ENCODE data around the gene CHM. TPM values are rescaled to one million over a fixed set of nuclear protein-coding genes. Genes with fewer than 3 reads are reported as not detected.
"Not testable (repeated sequence)": the region's sequence is repeated elsewhere in the genome, so short reads cannot be mapped to it uniquely, and the experiment has no call there.

Gene CHM
- total and polyA plus RNA-seq, 2 experiments from 2014 or later: 11.6 to 24.8 TPM

GRCh38 chrX:86014421-86014820 is 32.9 kb downstream of the CHM start:
- peak overlapping the region; percentile 72 for H3K27ac ChIP-seq
- H3K4me3 ChIP-seq: no peak overlapping the region
- peak overlapping the region; percentile 11 for H2AFZ ChIP-seq
- TF ChIP-seq, protein P1, sequence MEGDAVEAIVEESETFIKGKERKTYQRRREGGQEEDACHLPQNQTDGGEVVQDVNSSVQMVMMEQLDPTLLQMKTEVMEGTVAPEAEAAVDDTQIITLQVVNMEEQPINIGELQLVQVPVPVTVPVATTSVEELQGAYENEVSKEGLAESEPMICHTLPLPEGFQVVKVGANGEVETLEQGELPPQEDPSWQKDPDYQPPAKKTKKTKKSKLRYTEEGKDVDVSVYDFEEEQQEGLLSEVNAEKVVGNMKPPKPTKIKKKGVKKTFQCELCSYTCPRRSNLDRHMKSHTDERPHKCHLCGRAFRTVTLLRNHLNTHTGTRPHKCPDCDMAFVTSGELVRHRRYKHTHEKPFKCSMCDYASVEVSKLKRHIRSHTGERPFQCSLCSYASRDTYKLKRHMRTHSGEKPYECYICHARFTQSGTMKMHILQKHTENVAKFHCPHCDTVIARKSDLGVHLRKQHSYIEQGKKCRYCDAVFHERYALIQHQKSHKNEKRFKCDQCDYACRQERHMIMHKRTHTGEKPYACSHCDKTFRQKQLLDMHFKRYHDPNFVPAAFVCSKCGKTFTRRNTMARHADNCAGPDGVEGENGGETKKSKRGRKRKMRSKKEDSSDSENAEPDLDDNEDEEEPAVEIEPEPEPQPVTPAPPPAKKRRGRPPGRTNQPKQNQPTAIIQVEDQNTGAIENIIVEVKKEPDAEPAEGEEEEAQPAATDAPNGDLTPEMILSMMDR (IDR thresholded peaks at IDR 0.05; ENCODE audit: poor library complexity): no peak
- no peak for TF ChIP-seq EZH2phosphoT487 (IDR thresholded peaks at IDR 0.05; ENCODE audit: low read depth, severe bottlenecking, unreplicated experiment)
- no peak for TF ChIP-seq EZH2 (IDR thresholded peaks at IDR 0.05; ENCODE audit: borderline replicate concordance)
- no peaks in the 10 kb centered on the region for H4K20me1 ChIP-seq (ENCODE audit: insufficient read depth, poor library complexity, severe bottlenecking)
- DNase-seq (ENCODE audit: low spot score): no peak
- H3K36me3 ChIP-seq (replicated peaks; ENCODE audit: insufficient read depth, low read depth): no peaks in the 10 kb centered on the region
- peak overlapping the region; percentile 29 for H3K4me2 ChIP-seq
- no peaks in the 10 kb centered on the region for H3K79me2 ChIP-seq
- WGBS (ENCODE audit: low lambda C conversion rate, missing lambda C conversion rate): 56% methylated on average over 5 of the region's 5 CpGs
- no peaks in the 10 kb centered on the region for H3K27me3 ChIP-seq
- H3K9me3 ChIP-seq (ENCODE audit: low read depth): no peaks in the 10 kb centered on the region
- H3K4me1 ChIP-seq (ENCODE audit: insufficient read depth): peaks cover 8% of the 10 kb centered on the region
- no peaks in the 10 kb centered on the region for H3K9me2 ChIP-seq (replicated peaks; ENCODE audit: insufficient read depth)

DNA sequence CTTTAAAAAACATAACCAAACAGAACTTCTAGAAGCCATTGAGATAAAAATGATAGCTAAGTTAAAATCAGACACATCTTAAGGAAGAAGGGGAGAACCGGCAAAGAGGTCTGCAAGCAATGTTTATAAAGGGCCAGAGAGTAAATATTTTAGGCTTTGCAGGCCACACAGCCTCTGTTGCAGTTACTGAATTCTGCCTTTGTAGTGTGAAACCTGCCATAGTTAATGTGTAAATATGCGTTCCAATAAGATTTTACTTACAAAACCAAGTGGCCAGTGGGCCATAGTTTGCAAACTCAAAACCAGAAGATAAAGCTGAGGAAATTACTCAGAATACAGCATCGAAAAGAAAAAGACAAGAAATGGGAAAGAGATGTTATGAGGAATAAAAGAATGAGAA is 33.6 kb downstream of the CHM start:
- Histone ChIP-seq H3K36me3 (replicated peaks; ENCODE audit: insufficient read depth, low read depth) (no peaks in the 10 kb centered on the region), H3K4me2 (peak overlapping the region; percentile 29), H3K27ac (peak overlapping the region; percentile 72), H2AFZ (peak overlapping the region; percentile 11), H3K9me2 (replicated peaks; ENCODE audit: insufficient read depth) (no peaks in the 10 kb centered on the region), H3K27me3 (no peaks in the 10 kb centered on the region), H3K4me3 (no peak overlapping the region), H3K9me3 (ENCODE audit: low read depth) (no peaks in the 10 kb centered on the region), H4K20me1 (ENCODE audit: insufficient read depth, poor library complexity, severe bottlenecking) (no peaks in the 10 kb centered on the region), H3K79me2 (peaks cover 3% of the 10 kb centered on the region), H3K4me1 (ENCODE audit: insufficient read depth) (peaks cover 8% of the 10 kb centered on the region)
- TF ChIP-seq, protein P1 (IDR thresholded peaks at IDR 0.05; ENCODE audit: poor library complexity): no peak
- TF ChIP-seq EZH2phosphoT487 (IDR thresholded peaks at IDR 0.05; ENCODE audit: low read depth, severe bottlenecking, unreplicated experiment): no peak
- TF ChIP-seq EZH2 (IDR thresholded peaks at IDR 0.05; ENCODE audit: borderline replicate concordance): no peak
- DNase-seq (ENCODE audit: low spot score): no peak
- 63% methylated on average over 3 of the region's 3 CpGs for WGBS (ENCODE audit: low lambda C conversion rate, missing lambda C conversion rate)

GRCh38 chrX:86012188-86012587 is 35.2 kb downstream of the CHM start:
- peak overlapping the region; percentile 53 for H3K27ac ChIP-seq
- H3K4me1 ChIP-seq (ENCODE audit: insufficient read depth): peaks cover 8% of the 10 kb centered on the region
- no peak for TF ChIP-seq EZH2phosphoT487 (IDR thresholded peaks at IDR 0.05; ENCODE audit: low read depth, severe bottlenecking, unreplicated experiment)
- TF ChIP-seq, protein P1 (IDR thresholded peaks at IDR 0.05; ENCODE audit: poor library complexity): no peak
- no peak for TF ChIP-seq EZH2 (IDR thresholded peaks at IDR 0.05; ENCODE audit: borderline replicate concordance)
- DNase-seq (ENCODE audit: low spot score): no peak
- 70% methylated on average over 1 of the region's 1 CpG for WGBS (ENCODE audit: low lambda C conversion rate, missing lambda C conversion rate)
- no peak overlapping the region for H3K4me3 ChIP-seq
- no peaks in the 10 kb centered on the region for H3K36me3 ChIP-seq (replicated peaks; ENCODE audit: insufficient read depth, low read depth)
- H3K9me2 ChIP-seq (replicated peaks; ENCODE audit: insufficient read depth): no peaks in the 10 kb centered on the region
- no peak overlapping the region for H2AFZ ChIP-seq
- no peak overlapping the region for H3K4me2 ChIP-seq
- no peaks in the 10 kb centered on the region for H4K20me1 ChIP-seq (ENCODE audit: insufficient read depth, poor library complexity, severe bottlenecking)
- H3K27me3 ChIP-seq: no peaks in the 10 kb centered on the region
- no peaks in the 10 kb centered on the region for H3K9me3 ChIP-seq (ENCODE audit: low read depth)
- peaks cover 11% of the 10 kb centered on the region for H3K79me2 ChIP-seq

DNA sequence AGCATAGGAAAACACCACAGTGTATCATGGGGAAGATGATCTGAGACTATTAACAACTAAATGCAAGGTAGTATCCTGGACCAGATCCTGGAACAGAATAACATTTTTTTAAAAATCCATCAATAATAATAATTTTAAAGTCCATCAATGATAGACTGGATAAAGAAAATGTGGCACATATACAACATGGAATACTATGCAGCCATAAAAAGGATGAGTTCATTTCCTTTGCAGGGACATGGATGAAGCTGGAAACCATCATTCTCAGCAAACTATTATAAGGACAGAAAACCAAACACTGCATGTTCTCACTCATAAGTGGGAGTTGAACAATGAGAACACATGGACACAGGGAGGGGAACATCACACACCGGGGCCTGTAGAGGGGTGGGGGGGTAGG is 37.6 kb downstream of the CHM start:
- no CpG with 5 or more reads among the region's 1 CpG for WGBS (ENCODE audit: low lambda C conversion rate, missing lambda C conversion rate)
- H3K79me2 ChIP-seq: peaks cover 13% of the 10 kb centered on the region
- H3K4me1 ChIP-seq (ENCODE audit: insufficient read depth); H3K27ac ChIP-seq; H3K9me3 ChIP-seq (ENCODE audit: low read depth); H3K36me3 ChIP-seq (replicated peaks; ENCODE audit: insufficient read depth, low read depth); H3K27me3 ChIP-seq; H2AFZ ChIP-seq; H3K9me2 ChIP-seq (replicated peaks; ENCODE audit: insufficient read depth); H4K20me1 ChIP-seq (ENCODE audit: insufficient read depth, poor library complexity, severe bottlenecking); H3K4me2 ChIP-seq; H3K4me3 ChIP-seq; DNase-seq (ENCODE audit: low spot score): not testable (repeated sequence)

DNA sequence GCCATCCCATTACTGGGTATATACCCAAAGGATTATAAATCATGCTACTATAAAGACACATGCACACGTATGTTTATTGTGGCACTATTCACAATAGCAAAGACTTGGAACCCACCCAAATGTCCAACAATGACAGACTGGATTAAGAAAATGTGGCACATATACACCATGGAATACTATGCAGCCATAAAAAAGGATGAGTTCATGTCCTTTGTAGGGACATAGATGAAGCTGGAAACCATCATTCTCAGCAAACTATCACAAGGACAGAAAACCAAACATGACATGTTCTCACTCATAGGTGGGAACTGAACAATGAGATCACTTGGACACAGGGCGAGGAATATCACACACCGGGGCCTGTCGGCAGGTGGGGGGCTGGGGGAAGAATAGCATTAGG is 39.5 kb downstream of the CHM start:
- WGBS (ENCODE audit: low lambda C conversion rate, missing lambda C conversion rate): 97% methylated on average over 4 of the region's 4 CpGs
- not testable (repeated sequence) for DNase-seq (ENCODE audit: low spot score); H3K36me3 ChIP-seq (replicated peaks; ENCODE audit: insufficient read depth, low read depth); H3K4me3 ChIP-seq; H3K27ac ChIP-seq; H3K9me3 ChIP-seq (ENCODE audit: low read depth); H3K4me2 ChIP-seq; H3K9me2 ChIP-seq (replicated peaks; ENCODE audit: insufficient read depth); H2AFZ ChIP-seq; H3K4me1 ChIP-seq (ENCODE audit: insufficient read depth); H4K20me1 ChIP-seq (ENCODE audit: insufficient read depth, poor library complexity, severe bottlenecking); H3K27me3 ChIP-seq
- peaks cover 13% of the 10 kb centered on the region for H3K79me2 ChIP-seq

Measured in hepatocyte (in vitro differentiated cells).